HG02642 (cell line): ENCODE measurements around the gene DDC.
"Not testable (repeated sequence)": the region's sequence is repeated elsewhere in the genome, so short reads cannot be mapped to it uniquely, and the experiment has no call there.

Experiments
- ATAC-seq: cut with Tn5 transposase; IDR thresholded peaks from one replicate; pipeline ENCODE4 v1.9.1; 2021; ENCODE audit warnings: mild to moderate bottlenecking; ENCODE audit not compliant: unreplicated experiment, poor library complexity

The DDC gene

GRCh38 chr7:50557099-50557498 lies 8.1 kb downstream of the DDC start:
- no peak for ATAC-seq

DNA sequence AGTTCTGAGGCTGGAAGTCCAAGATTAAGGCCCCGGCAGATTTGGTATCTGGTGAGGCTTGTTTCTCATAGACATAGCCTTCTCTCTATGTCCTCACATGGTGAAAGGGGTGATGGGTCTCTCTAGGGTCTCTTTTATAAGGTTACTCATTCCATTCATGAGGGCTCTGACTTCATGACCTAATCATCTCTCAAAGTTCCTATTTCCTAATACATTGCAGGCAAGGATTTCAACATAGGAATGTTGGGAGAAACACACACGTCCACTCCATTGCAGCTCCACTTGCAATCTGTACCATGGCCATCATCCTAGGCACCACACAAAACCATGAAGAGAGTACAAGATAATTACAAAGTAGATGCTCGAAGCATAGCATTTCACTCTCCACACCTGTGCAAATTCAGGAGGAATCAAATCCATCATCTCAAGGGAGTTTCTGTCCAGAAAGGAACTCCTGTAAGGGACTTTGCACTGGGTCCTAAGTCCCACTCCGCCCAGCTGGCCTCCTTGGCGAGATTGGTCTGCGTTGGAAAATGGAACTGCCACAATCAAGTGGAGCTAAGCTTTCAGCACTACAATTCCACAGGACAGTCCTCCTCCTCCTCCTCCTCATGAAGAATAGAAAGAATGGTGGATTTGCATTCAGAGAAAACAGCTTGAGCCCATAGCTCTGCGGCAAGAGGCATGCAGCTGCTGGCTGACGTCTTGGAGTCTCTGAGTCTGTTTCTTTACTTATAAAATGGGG lies 8.8 kb downstream of the DDC start:
- no peak for ATAC-seq

DNA sequence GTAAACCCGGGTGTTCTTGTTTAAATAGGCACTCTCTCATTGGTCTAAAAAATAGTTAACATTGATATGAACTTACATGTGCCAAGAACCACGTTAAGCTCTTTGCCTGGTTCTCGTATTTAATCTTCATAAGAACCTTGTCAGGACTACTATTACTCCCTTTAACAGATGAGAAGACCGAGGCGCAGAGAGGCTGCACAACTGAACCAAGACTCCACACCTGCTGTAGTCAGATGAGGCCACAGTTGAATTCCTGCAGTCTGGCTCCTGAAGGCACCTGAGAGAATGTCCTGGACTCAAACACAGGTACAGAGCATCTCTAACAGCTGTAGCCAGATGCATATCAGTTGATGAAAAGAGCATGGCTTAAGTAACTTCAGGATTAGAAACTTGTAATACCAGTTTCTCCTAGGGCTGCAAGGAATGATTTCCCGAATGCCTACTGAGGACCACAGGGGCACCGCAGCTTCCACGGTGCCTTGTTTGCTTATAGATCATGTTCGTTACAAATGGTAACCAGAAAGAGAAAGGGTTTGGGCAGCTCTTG lies 9.5 kb downstream of the DDC start:
- ATAC-seq, result no peak

DNA sequence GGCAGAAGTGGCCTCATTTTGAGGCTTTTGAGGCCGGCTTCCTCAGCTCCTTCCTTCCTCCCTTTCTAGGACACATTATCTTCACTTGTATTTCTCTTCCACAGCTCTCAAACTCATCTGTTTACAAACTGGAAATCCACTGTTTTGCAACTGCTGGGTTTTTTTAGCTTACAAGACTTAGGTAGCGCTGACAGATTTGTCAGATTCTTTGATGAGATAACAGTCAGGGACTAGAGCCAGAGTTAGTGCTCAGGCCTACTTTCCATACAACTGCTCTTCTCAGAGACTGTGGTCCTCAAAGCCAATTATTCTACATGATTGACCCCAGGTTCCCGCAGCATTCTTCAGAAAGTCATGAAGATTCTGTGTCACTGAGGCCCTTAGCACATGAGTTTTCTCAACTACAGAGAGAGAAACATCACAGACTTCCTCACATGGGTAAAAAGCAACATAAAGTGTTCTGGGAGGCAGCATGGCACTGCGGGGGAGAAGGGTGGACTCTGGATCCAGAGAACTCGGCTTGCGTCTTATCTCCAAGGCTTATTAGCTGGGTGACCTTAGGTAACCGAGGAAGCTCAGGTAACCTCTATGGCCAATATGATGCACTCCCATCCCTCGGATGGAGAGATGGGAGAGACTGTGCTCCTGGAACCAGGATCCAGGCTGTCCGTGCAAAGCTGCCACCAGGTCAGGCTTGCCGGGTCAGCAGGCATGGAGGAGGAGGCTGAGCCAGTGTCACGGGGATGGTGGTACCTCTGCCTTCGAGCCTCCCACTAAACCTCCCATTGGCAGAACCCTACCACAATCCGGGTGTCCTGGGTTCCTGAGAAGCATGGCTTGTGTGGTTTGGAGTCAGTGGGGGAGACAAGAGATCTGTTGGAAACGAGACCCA lies 10.5 kb downstream of the DDC start:
- no peak for ATAC-seq

DNA sequence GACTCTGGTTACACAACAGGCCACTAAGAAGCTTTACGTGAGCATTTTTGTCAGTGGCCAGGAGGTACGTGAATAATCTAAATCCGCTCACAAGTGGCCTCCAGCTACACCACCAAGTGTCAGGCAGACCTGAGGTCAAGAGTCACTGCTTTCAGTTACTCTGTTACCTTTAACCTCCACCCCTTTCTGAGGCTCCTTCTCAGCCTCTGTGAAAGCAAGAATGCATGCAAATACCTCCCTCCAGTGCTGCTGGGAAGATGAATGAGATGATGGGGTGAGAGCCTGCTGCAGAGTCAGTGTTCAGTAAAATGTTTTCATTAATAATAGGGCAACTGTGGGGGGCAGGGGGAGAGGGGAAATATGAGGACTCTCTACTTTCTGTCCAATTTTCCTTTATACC lies 11.2 kb downstream of the DDC start:
- no peak for ATAC-seq

DNA sequence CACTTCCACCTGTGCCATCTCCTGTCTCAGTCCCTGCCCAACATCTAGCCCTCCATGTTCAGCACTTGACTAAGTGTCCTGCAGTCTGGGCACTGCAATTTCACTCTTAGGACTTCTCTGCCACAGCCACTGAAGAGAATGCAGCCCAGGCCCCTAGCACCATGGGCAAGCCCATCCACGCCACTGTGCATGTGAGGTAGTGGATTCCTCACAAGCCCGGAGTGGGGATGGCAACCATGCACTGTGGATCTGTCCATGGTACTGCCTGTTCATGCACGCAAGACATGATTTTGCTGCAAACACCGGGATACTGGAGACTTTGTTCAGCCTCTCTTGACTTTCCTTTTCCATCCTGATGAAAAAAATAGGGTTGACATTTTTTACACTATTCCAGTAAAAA lies 12.3 kb downstream of the DDC start:
- no peak for ATAC-seq

GRCh38 chr7:50552139-50552538 lies 13.1 kb downstream of the DDC start:
- no peak for ATAC-seq

DNA sequence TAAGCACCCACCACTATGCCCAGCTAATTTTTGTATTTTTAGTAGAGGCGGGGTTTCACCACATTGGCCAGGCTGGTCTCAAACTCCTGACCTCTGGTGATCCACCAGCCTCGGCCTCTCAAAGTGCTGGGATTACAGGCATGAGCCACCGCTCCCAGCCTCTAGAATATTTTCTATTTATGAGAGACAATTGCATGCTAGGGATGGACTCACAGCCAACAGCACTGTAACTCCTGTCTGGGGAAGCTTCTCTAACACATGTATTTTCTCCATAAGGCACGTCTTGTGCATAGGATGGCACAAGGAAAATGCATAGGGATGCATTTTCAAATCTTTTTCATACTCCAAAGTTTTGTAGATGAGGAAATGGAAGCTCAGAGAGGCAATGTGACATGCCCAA lies 19.6 kb downstream of the DDC start:
- not testable (repeated sequence) for ATAC-seq

- ATAC-seq, result no peak
These were observed 20.2 kb downstream of the DDC start for GRCh38 chr7:50544992-50545391.

DNA sequence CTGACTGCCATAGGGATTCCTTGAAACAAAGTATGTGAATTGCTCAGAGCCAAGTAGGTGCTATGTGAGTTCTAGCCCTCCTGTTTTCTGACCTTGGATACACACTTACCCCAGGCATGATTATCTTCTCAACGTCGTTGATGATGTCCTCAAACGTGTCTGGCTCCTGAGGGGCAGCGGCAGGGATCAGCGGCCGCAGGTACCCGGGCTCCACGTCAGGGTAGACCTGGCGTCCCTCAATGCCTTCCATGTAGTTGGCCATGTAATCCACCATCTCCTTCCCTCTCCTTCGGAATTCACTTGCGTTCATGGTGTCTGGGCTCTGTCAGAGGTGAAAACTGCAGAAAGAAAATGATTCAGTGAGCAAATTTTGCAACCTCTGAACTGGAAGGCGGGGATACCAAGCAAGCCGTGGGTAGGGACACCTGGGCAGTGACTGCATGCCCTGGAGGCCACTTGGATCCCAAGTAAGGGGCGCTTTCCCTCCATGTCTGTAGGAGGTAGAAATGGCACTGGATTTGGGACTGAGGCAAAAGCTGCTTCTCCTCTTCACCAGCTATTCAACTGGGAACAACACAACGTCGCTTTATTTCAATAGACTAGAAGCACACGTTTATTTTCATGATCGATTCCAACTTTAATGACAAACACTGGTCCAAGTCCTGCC lies 21.3 kb downstream of the DDC start:
- no peak for ATAC-seq

GRCh38 chr7:50542132-50542531 lies 23.1 kb downstream of the DDC start:
- no peak for ATAC-seq

GRCh38 chr7:50540785-50541579 lies 24.2 kb downstream of the DDC start:
- ATAC-seq, result no peak

GRCh38 chr7:50539725-50540124 lies 25.5 kb downstream of the DDC start:
- no peak for ATAC-seq

GRCh38 chr7:50538478-50538877 lies 26.7 kb downstream of the DDC start:
- no peak for ATAC-seq

DNA sequence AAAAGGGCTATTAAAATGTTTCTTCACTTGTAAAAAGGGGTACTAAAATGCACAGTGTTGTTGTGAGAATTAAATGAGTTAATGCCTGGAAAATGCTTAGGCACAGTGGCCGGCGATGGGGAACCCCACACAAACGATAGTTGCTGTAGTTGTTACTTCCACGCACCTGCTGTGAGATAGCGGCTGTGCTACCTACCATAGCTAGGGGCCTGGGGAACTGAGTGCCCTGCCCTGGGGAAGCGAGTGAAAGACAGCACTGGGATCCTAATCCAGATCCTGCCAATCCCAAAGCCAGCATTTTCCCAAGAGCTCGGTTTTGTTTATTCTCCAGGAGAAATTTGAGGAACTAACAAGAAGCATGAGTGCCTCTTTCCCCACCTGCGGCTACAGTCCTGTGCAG lies 27.8 kb downstream of the DDC start:
- ATAC-seq, result no peak

DNA sequence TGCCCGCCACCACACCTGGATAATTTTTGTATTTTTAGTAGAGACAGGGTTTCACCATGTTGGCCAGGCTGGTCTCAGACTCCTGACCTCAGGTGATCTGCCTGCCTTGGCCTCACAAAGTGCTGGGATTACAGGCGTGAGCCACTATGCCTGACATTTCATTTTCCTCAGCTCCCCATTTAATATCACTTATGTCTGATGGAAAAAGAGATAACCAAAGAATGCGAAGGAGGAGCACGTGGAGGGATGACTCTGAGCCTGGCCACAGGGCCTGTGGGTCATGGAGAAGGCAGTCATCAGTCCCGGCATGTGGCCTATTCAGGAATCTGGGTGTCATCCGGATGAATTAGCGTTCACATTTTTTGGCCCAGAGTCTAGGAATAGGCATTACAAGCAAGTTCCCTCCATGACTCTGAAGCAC lies 29.9 kb downstream of the DDC start:
- ATAC-seq, result not testable (repeated sequence)

GRCh38 chr7:50534690-50535290 lies 30.4 kb downstream of the DDC start:
- no peak for ATAC-seq

DNA sequence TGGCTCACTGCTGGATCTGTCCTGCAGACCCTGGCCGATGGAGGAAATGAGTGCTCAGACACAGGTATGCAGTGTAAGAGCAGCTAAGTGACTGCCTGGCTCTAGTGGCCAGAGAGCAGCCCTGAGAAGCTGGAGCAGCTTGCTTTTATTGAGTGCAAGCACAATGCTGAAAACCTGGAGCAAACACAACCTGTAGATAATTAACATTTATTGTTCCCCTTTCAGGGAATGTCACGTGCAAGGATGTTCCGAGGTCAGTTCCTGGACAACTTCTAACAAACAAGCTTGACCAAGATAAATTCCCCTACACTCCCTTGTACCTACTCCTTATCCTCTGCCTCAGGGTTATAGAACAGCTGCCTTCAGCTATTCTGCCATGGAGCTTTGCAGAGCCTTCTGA lies 31.3 kb downstream of the DDC start:
- no peak for ATAC-seq

- ATAC-seq, result no peak
These were observed 33.3 kb downstream of the DDC start for GRCh38 chr7:50531928-50532327.
